HepG2 (cell line): ENCODE data around the gene FBXW5. TPM values are rescaled to one million over a fixed set of nuclear protein-coding genes. Genes with fewer than 3 reads are reported as not detected.

Experiments used
- IKZF4 ChIP-seq: sonication (generic); formaldehyde crosslinking; IDR thresholded peaks from 2 replicates; pipeline ENCODE4 v1.5.1; 2020; ENCODE audit warnings: borderline replicate concordance, mild to moderate bottlenecking, low read depth, missing genetic modification reagents; ENCODE audit errors: not compliant biosample characterization
- JUN ChIP-seq: sonication (generic); formaldehyde crosslinking; IDR thresholded peaks from 2 replicates; pipeline ENCODE4 v1.4.0; 2020; ENCODE audit warnings: mild to moderate bottlenecking, missing genetic modification reagents
- NR2F2 ChIP-seq: IDR thresholded peaks from 2 replicates; pipeline ENCODE4 v1.6.1; 2012; ENCODE audit warnings: low read depth, inconsistent platforms, borderline replicate concordance
- RBM39 ChIP-seq: fragments of 200-400 bp; formaldehyde crosslinking; IDR thresholded peaks from one replicate; pipeline ENCODE4 v1.6.1; 2018; ENCODE audit warnings: antibody characterized with exemption, mild to moderate bottlenecking, low read depth, low read length; ENCODE audit not compliant: poor library complexity, severe bottlenecking
- SMAD1 ChIP-seq: sonication (generic); formaldehyde crosslinking; IDR thresholded peaks from 2 replicates; pipeline ENCODE4 v1.4.0; 2020; ENCODE audit warnings: missing genetic modification reagents, low read depth, mild to moderate bottlenecking, borderline replicate concordance
- SP2 ChIP-seq: sonication (generic); formaldehyde crosslinking; IDR thresholded peaks from 2 replicates; pipeline ENCODE4 v1.5.1; 2020; ENCODE audit warnings: mild to moderate bottlenecking, missing genetic modification reagents
- ZNF670 ChIP-seq: sonication (generic); formaldehyde crosslinking; IDR thresholded peaks from 2 replicates; pipeline ENCODE4 v1.8.0; 2022; ENCODE audit warnings: mild to moderate bottlenecking, missing genetic modification reagents, borderline replicate concordance
- polyA plus RNA-seq, 8 experiments: library from polyadenylated mRNA; depleted of rRNA in 3 of 8; stranded (reverse) in 7 of 8; unstranded in 1 of 8; fragments of >200 nt; fragmentation: Illumina TruSeq in 4 of 8; extraction: Trizol in 4 of 8; gene quantifications; 2 replicates each; pipeline versions ENCODE4 v1.2.1 to v1.2.3, GENCODE V29; 2011 to 2016; ENCODE audit warnings: low read depth in 4 of 8, missing spikeins in 1 of 8, mixed read lengths in 1 of 8; ENCODE audit not compliant: insufficient read depth in 1 of 8
- total RNA-seq, 5 experiments: library from RNA; depleted of rRNA; stranded (reverse); fragments of >200 nt; fragmentation: Illumina TruSeq; extraction: Trizol; gene quantifications; 2 replicates each; pipeline ENCODE4 v1.2.3, GENCODE V29; 2016; ENCODE audit warnings: low read depth in 1 of 5
- TF ChIP-seq, protein P1 (sequence below): sonication (generic); formaldehyde crosslinking; IDR thresholded peaks from 2 replicates; pipeline ENCODE4 v1.4.0; 2020; ENCODE audit warnings: missing genetic modification reagents
- TF ChIP-seq, protein P2 (sequence below): IDR thresholded peaks from 2 replicates; pipeline ENCODE4 v1.6.1; 2016; ENCODE audit warnings: low read depth, missing genetic modification reagents, missing compliant biosample characterization
- TF ChIP-seq, protein P3 (sequence below): IDR thresholded peaks from 2 replicates; pipeline ENCODE4 v1.6.1; 2016; ENCODE audit warnings: low read depth
- TF ChIP-seq, protein P4 (sequence below): IDR thresholded peaks from 2 replicates; pipeline ENCODE4 v1.6.1; 2016; ENCODE audit warnings: missing compliant biosample characterization, missing genetic modification reagents, borderline replicate concordance

Gene FBXW5
- total and polyA plus RNA-seq, 2 of the 13 experiments (the other 11 are each of a cell fraction or from before 2014, with no cell fraction given) = 52.0 to 60.4 TPM

DNA sequence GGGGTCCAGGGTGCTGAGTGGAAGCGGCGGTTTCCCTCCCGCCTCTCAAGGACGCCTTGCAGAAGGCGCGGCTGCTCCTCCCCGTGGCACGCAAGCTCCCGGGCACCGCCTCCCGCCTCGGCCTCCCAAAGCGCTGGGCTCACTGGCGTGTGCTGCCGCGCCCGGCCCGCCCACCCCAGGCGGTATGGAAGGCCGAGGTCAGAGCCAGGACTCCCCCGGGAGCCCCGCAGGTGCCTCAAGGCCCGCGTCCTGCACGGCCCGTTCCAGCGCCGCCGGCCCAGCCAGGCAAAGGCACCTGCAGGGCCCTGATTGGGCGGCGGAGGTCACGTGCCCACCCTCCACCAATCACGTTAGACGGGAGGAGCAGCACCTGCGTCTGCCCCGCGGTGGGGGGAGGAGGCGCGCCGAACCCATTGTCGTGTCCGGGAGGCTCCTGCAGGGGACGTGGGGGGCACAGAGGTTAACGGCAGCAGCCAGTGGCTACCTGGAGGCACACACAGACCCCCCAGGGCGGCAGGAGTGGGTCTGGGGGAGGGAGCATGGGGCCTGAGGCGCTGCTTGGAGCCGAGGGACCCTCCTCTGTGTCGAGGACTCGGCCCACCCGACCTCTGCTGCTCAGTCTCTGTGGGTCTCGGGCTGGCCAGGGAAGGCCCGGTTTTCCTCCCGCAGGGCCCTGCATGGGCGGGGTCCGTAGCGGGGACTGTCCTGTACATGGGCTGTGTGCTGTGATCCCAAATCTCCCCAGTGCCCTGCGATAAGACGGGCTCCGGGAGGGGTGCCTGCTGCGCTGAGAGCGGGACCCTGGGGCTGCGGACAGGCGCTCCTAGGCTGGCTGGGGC, 5.5 kb upstream of the FBXW5 start (continued):
- TF ChIP-seq IKZF4 (peak; percentile 33), SP2 (CRISPR knock-in tag) (peak; percentile 29; the same call in 1 of the 2 replicates), ZNF670 (CRISPR knock-in tag) (no peak), SMAD1 (CRISPR knock-in tag) (no peak; the same call in 1 of the 2 replicates), NR2F2 (no peak), RBM39 (no peak), JUN (no peak)
- TF ChIP-seq, protein P1, sequence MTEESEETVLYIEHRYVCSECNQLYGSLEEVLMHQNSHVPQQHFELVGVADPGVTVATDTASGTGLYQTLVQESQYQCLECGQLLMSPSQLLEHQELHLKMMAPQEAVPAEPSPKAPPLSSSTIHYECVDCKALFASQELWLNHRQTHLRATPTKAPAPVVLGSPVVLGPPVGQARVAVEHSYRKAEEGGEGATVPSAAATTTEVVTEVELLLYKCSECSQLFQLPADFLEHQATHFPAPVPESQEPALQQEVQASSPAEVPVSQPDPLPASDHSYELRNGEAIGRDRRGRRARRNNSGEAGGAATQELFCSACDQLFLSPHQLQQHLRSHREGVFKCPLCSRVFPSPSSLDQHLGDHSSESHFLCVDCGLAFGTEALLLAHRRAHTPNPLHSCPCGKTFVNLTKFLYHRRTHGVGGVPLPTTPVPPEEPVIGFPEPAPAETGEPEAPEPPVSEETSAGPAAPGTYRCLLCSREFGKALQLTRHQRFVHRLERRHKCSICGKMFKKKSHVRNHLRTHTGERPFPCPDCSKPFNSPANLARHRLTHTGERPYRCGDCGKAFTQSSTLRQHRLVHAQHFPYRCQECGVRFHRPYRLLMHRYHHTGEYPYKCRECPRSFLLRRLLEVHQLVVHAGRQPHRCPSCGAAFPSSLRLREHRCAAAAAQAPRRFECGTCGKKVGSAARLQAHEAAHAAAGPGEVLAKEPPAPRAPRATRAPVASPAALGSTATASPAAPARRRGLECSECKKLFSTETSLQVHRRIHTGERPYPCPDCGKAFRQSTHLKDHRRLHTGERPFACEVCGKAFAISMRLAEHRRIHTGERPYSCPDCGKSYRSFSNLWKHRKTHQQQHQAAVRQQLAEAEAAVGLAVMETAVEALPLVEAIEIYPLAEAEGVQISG (CRISPR knock-in tag) = peak; percentile 46; the same call in 1 of the 2 replicates
- TF ChIP-seq, protein P2, sequence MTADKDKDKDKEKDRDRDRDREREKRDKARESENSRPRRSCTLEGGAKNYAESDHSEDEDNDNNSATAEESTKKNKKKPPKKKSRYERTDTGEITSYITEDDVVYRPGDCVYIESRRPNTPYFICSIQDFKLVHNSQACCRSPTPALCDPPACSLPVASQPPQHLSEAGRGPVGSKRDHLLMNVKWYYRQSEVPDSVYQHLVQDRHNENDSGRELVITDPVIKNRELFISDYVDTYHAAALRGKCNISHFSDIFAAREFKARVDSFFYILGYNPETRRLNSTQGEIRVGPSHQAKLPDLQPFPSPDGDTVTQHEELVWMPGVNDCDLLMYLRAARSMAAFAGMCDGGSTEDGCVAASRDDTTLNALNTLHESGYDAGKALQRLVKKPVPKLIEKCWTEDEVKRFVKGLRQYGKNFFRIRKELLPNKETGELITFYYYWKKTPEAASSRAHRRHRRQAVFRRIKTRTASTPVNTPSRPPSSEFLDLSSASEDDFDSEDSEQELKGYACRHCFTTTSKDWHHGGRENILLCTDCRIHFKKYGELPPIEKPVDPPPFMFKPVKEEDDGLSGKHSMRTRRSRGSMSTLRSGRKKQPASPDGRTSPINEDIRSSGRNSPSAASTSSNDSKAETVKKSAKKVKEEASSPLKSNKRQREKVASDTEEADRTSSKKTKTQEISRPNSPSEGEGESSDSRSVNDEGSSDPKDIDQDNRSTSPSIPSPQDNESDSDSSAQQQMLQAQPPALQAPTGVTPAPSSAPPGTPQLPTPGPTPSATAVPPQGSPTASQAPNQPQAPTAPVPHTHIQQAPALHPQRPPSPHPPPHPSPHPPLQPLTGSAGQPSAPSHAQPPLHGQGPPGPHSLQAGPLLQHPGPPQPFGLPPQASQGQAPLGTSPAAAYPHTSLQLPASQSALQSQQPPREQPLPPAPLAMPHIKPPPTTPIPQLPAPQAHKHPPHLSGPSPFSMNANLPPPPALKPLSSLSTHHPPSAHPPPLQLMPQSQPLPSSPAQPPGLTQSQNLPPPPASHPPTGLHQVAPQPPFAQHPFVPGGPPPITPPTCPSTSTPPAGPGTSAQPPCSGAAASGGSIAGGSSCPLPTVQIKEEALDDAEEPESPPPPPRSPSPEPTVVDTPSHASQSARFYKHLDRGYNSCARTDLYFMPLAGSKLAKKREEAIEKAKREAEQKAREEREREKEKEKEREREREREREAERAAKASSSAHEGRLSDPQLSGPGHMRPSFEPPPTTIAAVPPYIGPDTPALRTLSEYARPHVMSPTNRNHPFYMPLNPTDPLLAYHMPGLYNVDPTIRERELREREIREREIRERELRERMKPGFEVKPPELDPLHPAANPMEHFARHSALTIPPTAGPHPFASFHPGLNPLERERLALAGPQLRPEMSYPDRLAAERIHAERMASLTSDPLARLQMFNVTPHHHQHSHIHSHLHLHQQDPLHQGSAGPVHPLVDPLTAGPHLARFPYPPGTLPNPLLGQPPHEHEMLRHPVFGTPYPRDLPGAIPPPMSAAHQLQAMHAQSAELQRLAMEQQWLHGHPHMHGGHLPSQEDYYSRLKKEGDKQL (CRISPR knock-in tag) = no peak
- TF ChIP-seq, protein P3, sequence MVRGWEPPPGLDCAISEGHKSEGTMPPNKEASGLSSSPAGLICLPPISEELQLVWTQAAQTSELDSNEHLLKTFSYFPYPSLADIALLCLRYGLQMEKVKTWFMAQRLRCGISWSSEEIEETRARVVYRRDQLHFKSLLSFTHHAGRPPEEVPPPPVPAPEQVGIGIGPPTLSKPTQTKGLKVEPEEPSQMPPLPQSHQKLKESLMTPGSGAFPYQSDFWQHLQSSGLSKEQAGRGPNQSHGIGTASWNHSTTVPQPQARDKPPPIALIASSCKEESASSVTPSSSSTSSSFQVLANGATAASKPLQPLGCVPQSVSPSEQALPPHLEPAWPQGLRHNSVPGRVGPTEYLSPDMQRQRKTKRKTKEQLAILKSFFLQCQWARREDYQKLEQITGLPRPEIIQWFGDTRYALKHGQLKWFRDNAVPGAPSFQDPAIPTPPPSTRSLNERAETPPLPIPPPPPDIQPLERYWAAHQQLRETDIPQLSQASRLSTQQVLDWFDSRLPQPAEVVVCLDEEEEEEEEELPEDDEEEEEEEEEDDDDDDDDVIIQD (CRISPR knock-in tag) = no peak
- TF ChIP-seq, protein P4, sequence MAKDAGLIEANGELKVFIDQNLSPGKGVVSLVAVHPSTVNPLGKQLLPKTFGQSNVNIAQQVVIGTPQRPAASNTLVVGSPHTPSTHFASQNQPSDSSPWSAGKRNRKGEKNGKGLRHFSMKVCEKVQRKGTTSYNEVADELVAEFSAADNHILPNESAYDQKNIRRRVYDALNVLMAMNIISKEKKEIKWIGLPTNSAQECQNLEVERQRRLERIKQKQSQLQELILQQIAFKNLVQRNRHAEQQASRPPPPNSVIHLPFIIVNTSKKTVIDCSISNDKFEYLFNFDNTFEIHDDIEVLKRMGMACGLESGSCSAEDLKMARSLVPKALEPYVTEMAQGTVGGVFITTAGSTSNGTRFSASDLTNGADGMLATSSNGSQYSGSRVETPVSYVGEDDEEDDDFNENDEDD (CRISPR knock-in tag) = 0 out of 2 replicates have a peak, but pooled peaks have one; percentile 16
